ENCODE data around the gene LMX1B.

Gene LMX1B

DNA sequence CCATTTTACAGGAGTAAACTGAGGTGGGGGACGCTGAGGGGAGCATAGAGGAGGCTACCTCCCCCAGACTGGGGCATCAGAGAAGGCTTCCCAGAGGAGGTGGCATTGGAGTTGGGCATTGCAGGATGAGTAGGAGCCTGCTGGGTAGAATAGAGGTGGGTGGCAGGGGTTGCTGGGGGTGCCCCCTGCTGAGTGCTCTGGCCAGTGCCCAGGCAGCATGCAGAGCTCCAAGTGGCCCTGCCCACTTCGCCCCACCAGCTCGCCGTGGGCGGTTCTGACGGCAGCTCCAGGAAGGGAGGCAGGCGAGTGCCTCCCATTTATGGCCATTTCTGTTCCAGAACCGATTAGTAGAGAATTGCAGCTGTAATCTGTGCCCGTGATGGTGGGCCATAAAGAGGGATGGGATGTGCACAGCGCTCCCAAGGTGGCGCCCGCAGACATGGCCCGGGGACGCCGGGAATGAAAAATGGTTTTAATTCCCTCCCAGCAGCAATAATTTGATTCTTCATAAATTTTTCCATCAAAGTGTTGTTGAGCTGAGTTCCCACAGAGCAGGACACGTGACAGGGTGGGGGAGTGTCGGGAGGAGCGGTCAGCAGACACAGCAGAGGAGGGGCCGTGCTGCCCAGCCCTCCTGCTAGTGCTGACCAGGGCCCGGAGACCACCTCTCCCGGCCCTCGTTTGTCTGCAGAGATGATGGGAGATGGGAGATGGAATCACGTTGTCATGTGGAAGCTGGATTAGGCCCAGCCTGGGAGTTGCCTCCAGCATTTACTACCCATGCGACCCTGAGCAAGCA is 75.5 kb downstream of the LMX1B start:
- TF ChIP-seq CTCF (IDR thresholded peaks at IDR 0.05; ENCODE audit: control insufficient read depth, insufficient read depth, low read depth, low read length, missing control alignments) = no peak
- no peak for DNase-seq (ENCODE audit: low read depth)
- no peak overlapping the region for H3K4me3 ChIP-seq (ENCODE audit: control insufficient read depth, low read depth, low read length)

- DNase-seq (ENCODE audit: low read depth) = no peak
- H3K4me3 ChIP-seq (ENCODE audit: control insufficient read depth, low read depth, low read length) = no peak overlapping the region
Measured at GRCh38 chr9:126690431-126691051, 76.8 kb downstream of the LMX1B start.

DNA sequence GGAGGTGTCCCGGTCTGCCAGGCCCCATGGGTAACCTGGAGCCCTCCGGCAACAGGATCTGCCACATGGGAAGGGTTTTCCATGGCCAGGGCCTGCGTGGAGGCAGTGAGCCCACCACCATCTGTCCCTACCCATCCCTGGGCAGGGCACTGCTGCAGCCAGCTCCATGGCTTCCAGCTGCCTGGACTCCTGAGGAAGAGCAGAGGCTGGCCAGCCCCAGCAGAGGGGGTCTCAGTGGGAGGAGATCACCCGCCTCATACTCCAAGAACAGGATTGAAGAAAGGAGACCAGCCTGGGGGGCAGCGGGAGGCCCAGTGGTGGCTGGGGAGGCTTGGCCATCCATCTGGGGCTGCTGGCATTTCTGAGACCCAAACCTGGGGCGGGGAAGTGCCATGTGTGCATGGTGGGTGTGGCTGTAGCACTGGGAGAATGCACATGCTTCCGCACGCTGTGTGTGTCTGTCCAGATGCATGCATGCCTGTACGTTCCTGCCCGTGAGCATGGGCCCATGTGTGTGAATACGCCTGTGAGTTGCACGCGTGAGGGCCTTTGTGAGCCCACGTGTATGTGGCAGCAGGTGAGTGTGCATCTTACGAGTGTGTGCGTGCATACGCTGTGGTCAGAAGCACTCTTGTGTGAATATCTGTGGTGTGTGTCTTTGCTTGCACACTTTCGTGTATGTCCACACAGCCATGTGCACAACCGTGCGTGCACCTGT is 78.5 kb downstream of the LMX1B start:
- TF ChIP-seq CTCF (IDR thresholded peaks at IDR 0.05; ENCODE audit: control insufficient read depth, insufficient read depth, low read depth, low read length, missing control alignments) = no peak
- no peak overlapping the region for H3K4me3 ChIP-seq (ENCODE audit: control insufficient read depth, low read depth, low read length)
- DNase-seq (ENCODE audit: low read depth) = no peak

More at GRCh38 chr9:126690431-126691051, 76.8 kb downstream of the LMX1B start:
- TF ChIP-seq CTCF (IDR thresholded peaks at IDR 0.05; ENCODE audit: control insufficient read depth, insufficient read depth, low read depth, low read length, missing control alignments) = peak; percentile 62

DNA sequence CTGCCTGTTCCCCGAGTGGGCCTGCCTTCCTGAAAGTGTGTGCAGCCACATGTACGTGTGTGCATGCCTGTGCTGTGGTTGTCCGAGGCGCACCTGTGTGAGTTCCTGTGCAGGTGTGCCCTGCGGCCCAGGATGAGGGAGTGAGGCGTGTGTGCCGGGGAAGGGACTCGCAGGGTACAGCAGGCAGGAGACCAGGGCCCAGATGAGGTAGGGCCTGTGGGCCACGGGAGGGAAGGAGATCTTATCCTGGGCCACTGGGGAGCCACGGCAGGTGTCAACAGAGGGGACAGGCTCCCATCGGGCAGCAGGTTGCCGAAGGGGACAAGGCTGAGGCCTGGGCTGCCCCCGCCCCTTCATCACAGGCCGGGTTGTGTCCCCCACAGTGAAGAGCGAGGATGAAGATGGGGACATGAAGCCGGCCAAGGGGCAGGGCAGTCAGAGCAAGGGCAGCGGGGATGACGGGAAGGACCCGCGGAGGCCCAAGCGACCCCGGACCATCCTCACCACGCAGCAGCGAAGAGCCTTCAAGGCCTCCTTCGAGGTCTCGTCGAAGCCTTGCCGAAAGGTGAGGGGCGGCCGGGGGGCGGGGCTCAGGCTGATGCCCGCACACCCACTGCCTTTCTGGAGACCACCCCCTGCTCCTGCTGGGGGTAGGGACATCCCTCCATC is 79.2 kb downstream of the LMX1B start:
- no peak for TF ChIP-seq CTCF (IDR thresholded peaks at IDR 0.05; ENCODE audit: control insufficient read depth, insufficient read depth, low read depth, low read length, missing control alignments)
- no peak for DNase-seq (ENCODE audit: low read depth)
- no peak overlapping the region for H3K4me3 ChIP-seq (ENCODE audit: control insufficient read depth, low read depth, low read length)

GRCh38 chr9:126693428-126693944 is 79.8 kb downstream of the LMX1B start:
- no peak for TF ChIP-seq CTCF (IDR thresholded peaks at IDR 0.05; ENCODE audit: control insufficient read depth, insufficient read depth, low read depth, low read length, missing control alignments)
- no peak for DNase-seq (ENCODE audit: low read depth)
- no peak overlapping the region for H3K4me3 ChIP-seq (ENCODE audit: control insufficient read depth, low read depth, low read length)
